DOHH2 (cell line): ENCODE data around the gene SH3PXD2A.

Source experiments
- H3F3A ChIP-seq: fragments of 200-600 bp; sonication (generic), shearing (Covaris generic); 2 replicates; pipeline ENCODE4 v1.6.0; 2016; ENCODE audit warnings: antibody characterized with exemption, mild to moderate bottlenecking; ENCODE audit not compliant: control insufficient read depth, insufficient read depth
- H3K27ac ChIP-seq: fragments of 200-600 bp; sonication (generic); 2 replicates; pipeline ENCODE4 v1.5.1; 2014; ENCODE audit warnings: low read depth, mild to moderate bottlenecking, low read length, moderate library complexity
- H3K27me3 ChIP-seq: fragments of 200-600 bp; sonication (generic); 2 replicates; pipeline ENCODE4 v1.6.1; 2014; ENCODE audit warnings: mild to moderate bottlenecking, low read length, mixed read lengths; ENCODE audit not compliant: control insufficient read depth
- H3K36me3 ChIP-seq: fragments of 200-600 bp; sonication (generic); 2 replicates; pipeline ENCODE4 v1.6.1; 2014; ENCODE audit warnings: mild to moderate bottlenecking, low read length, moderate library complexity, mixed read lengths; ENCODE audit not compliant: control insufficient read depth
- H3K4me1 ChIP-seq: fragments of 200-600 bp; sonication (generic); 2 replicates; pipeline ENCODE4 v1.6.1; 2014; ENCODE audit warnings: mild to moderate bottlenecking, low read length, mixed read lengths; ENCODE audit not compliant: control insufficient read depth
- H3K4me2 ChIP-seq: fragments of 200-600 bp; sonication (generic); 2 replicates; pipeline ENCODE4 v1.6.0; 2014; ENCODE audit warnings: mild to moderate bottlenecking, low read length, moderate library complexity
- H3K4me3 ChIP-seq: fragments of 200-600 bp; sonication (generic); 2 replicates; pipeline ENCODE4 v1.5.1; 2014; ENCODE audit warnings: mild to moderate bottlenecking, low read length, mixed read lengths
- H3K79me2 ChIP-seq: fragments of 200-600 bp; sonication (generic); 2 replicates; pipeline ENCODE4 v1.6.1; 2014; ENCODE audit warnings: mild to moderate bottlenecking, low read length, mixed read lengths; ENCODE audit not compliant: control insufficient read depth
- H3K9me2 ChIP-seq: fragments of 200-600 bp; sonication (generic); replicated peaks from 2 replicates; pipeline ENCODE4 v1.6.1; 2014; ENCODE audit warnings: mild to moderate bottlenecking, low read length, mixed read lengths; ENCODE audit not compliant: control insufficient read depth
- H3K9me3 ChIP-seq: fragments of 200-600 bp; sonication (generic); 2 replicates; pipeline ENCODE4 v1.6.1; 2014; ENCODE audit warnings: antibody characterized with exemption, low read length, mixed read lengths; ENCODE audit not compliant: control insufficient read depth, insufficient read depth
- H4K20me1 ChIP-seq: fragments of 200-600 bp; sonication (generic); 2 replicates; pipeline ENCODE4 v1.6.0; 2014; ENCODE audit warnings: low read depth, mild to moderate bottlenecking, antibody characterized with exemption, low read length, moderate library complexity; ENCODE audit not compliant: control insufficient read depth, insufficient read depth
- CTCF ChIP-seq: fragments of 200-600 bp; sonication (generic); IDR thresholded peaks from one replicate; pipeline ENCODE4 v1.5.1; 2014; ENCODE audit warnings: antibody characterized with exemption, mild to moderate bottlenecking, low read depth, low read length; ENCODE audit not compliant: poor library complexity, severe bottlenecking
- EZH2phosphoT487 ChIP-seq: fragments of 200-600 bp; sonication (generic); IDR thresholded peaks from 2 replicates; pipeline ENCODE4 v1.6.1; 2017; ENCODE audit warnings: borderline replicate concordance, mild to moderate bottlenecking, antibody characterized with exemption, low read length, moderate library complexity, mixed read lengths

The SH3PXD2A gene

GRCh38 chr10:103784723-103785418 lies 70.5 kb downstream of the SH3PXD2A start:
- H3K9me3 ChIP-seq: no peaks in the 10 kb centered on the region
- no peaks in the 10 kb centered on the region for H3F3A ChIP-seq
- H3K4me3 ChIP-seq: no peak overlapping the region
- H3K79me2 ChIP-seq: no peaks in the 10 kb centered on the region
- no peak overlapping the region for H3K4me2 ChIP-seq
- no peak for TF ChIP-seq EZH2phosphoT487
- TF ChIP-seq CTCF: no peak
- H3K36me3 ChIP-seq: no peaks in the 10 kb centered on the region
- H4K20me1 ChIP-seq: no peaks in the 10 kb centered on the region
- H3K27me3 ChIP-seq: peaks cover 21% of the 10 kb centered on the region; the same call in 1 of the 2 replicates
- no peak overlapping the region for H3K27ac ChIP-seq
- H3K4me1 ChIP-seq: no peaks in the 10 kb centered on the region
- no peaks in the 10 kb centered on the region for H3K9me2 ChIP-seq

DNA sequence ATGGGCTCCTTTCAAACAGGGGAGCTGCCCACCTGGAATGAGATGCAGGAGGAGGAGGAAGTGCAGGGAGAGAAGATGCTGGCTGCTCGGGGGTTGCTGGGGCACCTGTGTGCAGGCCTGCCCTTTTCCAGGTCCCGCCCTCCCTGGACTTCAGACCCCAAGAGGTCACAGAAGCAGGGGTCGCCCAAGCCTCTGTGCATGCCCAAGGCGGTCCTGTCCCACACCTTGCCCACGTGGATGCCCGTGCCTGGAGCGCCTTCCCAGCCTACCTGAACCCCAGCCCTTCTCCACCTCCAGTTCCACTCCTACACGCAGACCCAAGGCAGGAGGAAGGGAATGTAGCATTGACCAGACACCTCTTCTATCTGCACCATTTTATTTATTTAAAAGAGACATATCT lies 71.3 kb downstream of the SH3PXD2A start:
- H3K27me3 ChIP-seq: peaks cover 23% of the 10 kb centered on the region
- no peak overlapping the region for H3K4me2 ChIP-seq
- H3K4me3 ChIP-seq: no peak overlapping the region
- H3K9me3 ChIP-seq: no peaks in the 10 kb centered on the region
- H3K4me1 ChIP-seq: no peaks in the 10 kb centered on the region
- H3K36me3 ChIP-seq: no peaks in the 10 kb centered on the region
- no peaks in the 10 kb centered on the region for H3F3A ChIP-seq
- no peak overlapping the region for H3K27ac ChIP-seq
- TF ChIP-seq CTCF (no peak), EZH2phosphoT487 (no peak)
- H3K9me2 ChIP-seq: no peaks in the 10 kb centered on the region
- no peaks in the 10 kb centered on the region for H3K79me2 ChIP-seq
- H4K20me1 ChIP-seq: no peaks in the 10 kb centered on the region

DNA sequence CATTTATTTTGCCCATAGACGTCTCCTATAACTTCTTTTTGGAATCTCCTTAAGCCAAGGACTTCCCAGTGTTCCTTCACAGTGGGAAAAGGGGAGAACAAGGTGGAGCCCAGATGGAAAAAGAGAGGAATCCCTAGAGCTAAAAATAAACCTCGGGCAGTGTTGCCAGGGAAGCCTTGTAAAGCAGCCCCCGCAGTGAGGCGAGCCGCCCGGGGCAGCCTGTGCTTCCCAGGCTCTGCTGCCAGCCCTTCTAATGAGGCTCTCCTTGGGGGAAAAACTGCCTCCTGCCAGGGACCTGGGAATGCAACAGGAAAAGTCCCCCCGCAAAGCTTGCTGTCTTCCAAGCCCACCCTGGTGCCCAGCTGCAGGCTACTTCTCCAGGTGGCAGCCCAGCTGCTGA lies 71.7 kb downstream of the SH3PXD2A start:
- Histone ChIP-seq H3K4me1 (no peaks in the 10 kb centered on the region), H3K4me3 (no peak overlapping the region), H4K20me1 (no peaks in the 10 kb centered on the region), H3K9me2 (no peaks in the 10 kb centered on the region), H3K9me3 (no peaks in the 10 kb centered on the region), H3K79me2 (no peaks in the 10 kb centered on the region), H3K4me2 (no peak overlapping the region), H3K27ac (no peak overlapping the region), H3F3A (no peaks in the 10 kb centered on the region), H3K27me3 (peaks cover 24% of the 10 kb centered on the region), H3K36me3 (no peaks in the 10 kb centered on the region)
- no peak for TF ChIP-seq EZH2phosphoT487
- TF ChIP-seq CTCF: no peak
